ENCODE results near the gene CD3E. TPM values are rescaled to one million over a fixed set of nuclear protein-coding genes. Genes with fewer than 3 reads are reported as not detected.

CD3E gene
- polyA plus RNA-seq (ENCODE audit: insufficient read length), result 0.54 TPM

- no peak for DNase-seq (ENCODE audit: low read depth)
These were observed at the start of gene CD3E for GRCh38 chr11:118304568-118305248. TSS of gene CD3E (plus strand) at chr11:118304730. CDS start at chr11:118304953, 223 bp downstream.

- no peak for DNase-seq (ENCODE audit: low read depth)
These were observed 46.1 kb upstream of the CD3E start for GRCh38 chr11:118258410-118258809.

GRCh38 chr11:118259138-118259537, 45.4 kb upstream of the CD3E start:
- no peak for DNase-seq (ENCODE audit: low read depth)

GRCh38 chr11:118260353-118260752, 44.2 kb upstream of the CD3E start:
- no peak for DNase-seq (ENCODE audit: low read depth)

- DNase-seq (ENCODE audit: low read depth), result no peak
These were observed 41.4 kb upstream of the CD3E start for GRCh38 chr11:118263112-118263511.

GRCh38 chr11:118263695-118264568, 40.6 kb upstream of the CD3E start, which contains the start of gene MPZL2:
TSS of gene MPZL2 (minus strand) at chr11:118264297. CDS start at chr11:118264153, 144 bp downstream.
- no peak for DNase-seq (ENCODE audit: low read depth)

GRCh38 chr11:118264569-118265465, 39.7 kb upstream of the CD3E start:
- no peak for DNase-seq (ENCODE audit: low read depth)

GRCh38 chr11:118265954-118266353, 38.6 kb upstream of the CD3E start:
- DNase-seq (ENCODE audit: low read depth), result no peak

GRCh38 chr11:118267486-118267885, 37.0 kb upstream of the CD3E start:
- no peak for DNase-seq (ENCODE audit: low read depth)

- DNase-seq (ENCODE audit: low read depth), result no peak
These were observed 32.5 kb upstream of the CD3E start for GRCh38 chr11:118272001-118272400.

- DNase-seq (ENCODE audit: low read depth), result no peak
These were observed 30.3 kb upstream of the CD3E start for GRCh38 chr11:118274186-118274585.

- no peak for DNase-seq (ENCODE audit: low read depth)
These were observed 29.4 kb upstream of the CD3E start for GRCh38 chr11:118275176-118275575.

- DNase-seq (ENCODE audit: low read depth), result no peak
These were observed 28.1 kb upstream of the CD3E start for GRCh38 chr11:118276422-118276821.

- no peak for DNase-seq (ENCODE audit: low read depth)
These were observed 27.2 kb upstream of the CD3E start for GRCh38 chr11:118277312-118277711.

- no peak for DNase-seq (ENCODE audit: low read depth)
These were observed 23.2 kb upstream of the CD3E start for GRCh38 chr11:118281284-118281683.

GRCh38 chr11:118282606-118283005, 21.9 kb upstream of the CD3E start:
- DNase-seq (ENCODE audit: low read depth), result no peak

- no peak for DNase-seq (ENCODE audit: low read depth)
These were observed 21.4 kb upstream of the CD3E start for GRCh38 chr11:118283037-118283636.

- DNase-seq (ENCODE audit: low read depth), result no peak
These were observed 20.7 kb upstream of the CD3E start for GRCh38 chr11:118283756-118284350.

- DNase-seq (ENCODE audit: low read depth), result no peak
These were observed 18.0 kb upstream of the CD3E start for GRCh38 chr11:118286545-118286944.

- DNase-seq (ENCODE audit: low read depth), result no peak
These were observed 17.5 kb upstream of the CD3E start for GRCh38 chr11:118287006-118287405.

GRCh38 chr11:118289401-118289800, 15.1 kb upstream of the CD3E start:
- DNase-seq (ENCODE audit: low read depth), result no peak

All from forelimb muscle (tissue), 1 donor.